H1 (cell line): ENCODE measurements around the gene ENPP1. TPM values are rescaled to one million over a fixed set of nuclear protein-coding genes. Genes with fewer than 3 reads are reported as not detected.

Source experiments
- CTCF ChIA-PET: fragments of 300-600 bp; sonication (Branson Sonifier 250); formaldehyde crosslinking; loops from one replicate; lab custom pipeline; 2021; ENCODE audit not compliant: partially characterized antibody; lab: Charles Lee
- POLR2A ChIA-PET: fragments of 300-600 bp; sonication (Branson Sonifier 250); formaldehyde crosslinking; loops from one replicate; lab custom pipeline; 2021; ENCODE audit warnings: inconsistent platforms; ENCODE audit not compliant: partially characterized antibody; lab: Charles Lee
- DNase-seq, 2 experiments: peaks; one replicate each; pipeline versions ENCODE4 v3.0.0 to v3.0.0-alpha.2; 2010 to 2022; ENCODE audit warnings: low spot score in 2 of 2, low read depth in 1 of 2, mixed read lengths in 1 of 2
- FAIRE-seq: peaks from 2 replicates; lab custom pipeline; 2011; peaks lifted over from hg19 to GRCh38; lab: Jason Lieb, UNC
- H2AFZ ChIP-seq: 2 replicates; pipeline ENCODE4 v1.8.1; 2012; ENCODE audit warnings: low read length, inconsistent platforms
- H2AK5ac ChIP-seq: 2 replicates; pipeline ENCODE4 v1.6.1; 2013; ENCODE audit warnings: low read depth, low read length
- H2BK120ac ChIP-seq: replicated peaks from 2 replicates; pipeline ENCODE3; 2013; ENCODE audit warnings: low read depth, low read length, inconsistent platforms
- H2BK12ac ChIP-seq: 2 replicates; pipeline ENCODE4 v1.6.1; 2013; ENCODE audit warnings: low read depth, low read length
- H2BK15ac ChIP-seq: 2 replicates; pipeline ENCODE4 v1.6.1; 2013; ENCODE audit warnings: low read length
- H2BK20ac ChIP-seq: 2 replicates; pipeline ENCODE4 v1.6.1; 2013; ENCODE audit warnings: low read length
- H2BK5ac ChIP-seq: 2 replicates; pipeline ENCODE4 v1.6.1; 2013; ENCODE audit warnings: low read depth, low read length
- H3K14ac ChIP-seq: 2 replicates; pipeline ENCODE4 v1.6.1; 2013; ENCODE audit warnings: inconsistent platforms; ENCODE audit not compliant: insufficient read length
- H3K18ac ChIP-seq: 2 replicates; pipeline ENCODE4 v1.6.1; 2013; ENCODE audit warnings: low read length; ENCODE audit errors: extremely low read depth
- H3K23ac ChIP-seq: 2 replicates; pipeline ENCODE4 v1.6.1; 2013; ENCODE audit warnings: inconsistent platforms; ENCODE audit not compliant: insufficient read length
- H3K23me2 ChIP-seq: 2 replicates; pipeline ENCODE4 v1.6.1; 2013; ENCODE audit warnings: low read depth, low read length
- H3K27ac ChIP-seq: 2 replicates; pipeline ENCODE4 v1.6.1; 2011; ENCODE audit warnings: low read depth, low read length, inconsistent platforms
- H3K27me3 ChIP-seq, 4 experiments: replicated peaks in 1 of 4; 1 replicate in 1 of 4; 2 replicates in 3 of 4; pipeline versions ENCODE4 v1.6.1 to v1.8.1; 2011 to 2013; ENCODE audit warnings: low read length in 3 of 4, mild to moderate bottlenecking in 3 of 4, inconsistent platforms in 2 of 4, mixed read lengths in 2 of 4, moderate library complexity in 1 of 4; ENCODE audit not compliant: control insufficient read depth in 3 of 4, insufficient read depth in 3 of 4; ENCODE audit errors: extremely low read depth in 1 of 4
- H3K36me3 ChIP-seq, 4 experiments: 2 replicates each; pipeline versions ENCODE4 v1.6.1 to v1.8.1; 2011 to 2013; ENCODE audit warnings: mild to moderate bottlenecking in 4 of 4, low read length in 3 of 4, moderate library complexity in 2 of 4, control low read depth in 1 of 4, inconsistent platforms in 1 of 4; ENCODE audit not compliant: insufficient read depth in 4 of 4, control insufficient read depth in 2 of 4
- H3K4ac ChIP-seq: replicated peaks from 2 replicates; pipeline ENCODE3; 2013; ENCODE audit warnings: low read length, low read depth, mixed read lengths, inconsistent platforms; ENCODE audit not compliant: insufficient read length
- H3K4me1 ChIP-seq, 4 experiments: replicated peaks in 1 of 4; 1 replicate in 1 of 4; 2 replicates in 3 of 4; pipeline versions ENCODE4 v1.6.1 to v1.8.1; 2011 to 2013; ENCODE audit warnings: low read length in 3 of 4, inconsistent platforms in 2 of 4, mixed read lengths in 1 of 4; ENCODE audit not compliant: insufficient read depth in 4 of 4, control insufficient read depth in 3 of 4
- H3K4me2 ChIP-seq, 2 experiments: 2 replicates each; pipeline versions ENCODE4 v1.6.1 to v1.8.1; 2011 to 2013; ENCODE audit warnings: low read depth in 2 of 2, low read length in 2 of 2, control low read depth in 1 of 2, inconsistent platforms in 1 of 2, mild to moderate bottlenecking in 1 of 2; ENCODE audit not compliant: insufficient read depth in 1 of 2
- H3K4me3 ChIP-seq, 4 experiments: fragments of 200-600, 300-600 bp in 1 of 4; sonication (generic), shearing (Covaris generic), sonication (Bioruptor Twin) in 1 of 4; 2 replicates each; pipeline versions ENCODE4 v1.5.1 to v1.8.1; 2011 to 2016; ENCODE audit warnings: low read length in 4 of 4, low read depth in 3 of 4, control low read depth in 2 of 4, inconsistent platforms in 2 of 4, mild to moderate bottlenecking in 2 of 4, mixed read lengths in 1 of 4, moderate library complexity in 1 of 4; ENCODE audit not compliant: insufficient read depth in 2 of 4; ENCODE audit errors: extremely low read depth in 1 of 4
- H3K56ac ChIP-seq: replicated peaks from 2 replicates; pipeline ENCODE3; 2013; ENCODE audit warnings: low read depth, mild to moderate bottlenecking, mixed read lengths, low read length, inconsistent platforms; ENCODE audit not compliant: insufficient read length
- H3K79me1 ChIP-seq: 2 replicates; pipeline ENCODE4 v1.6.1; 2013; ENCODE audit warnings: low read depth, low read length, control low read depth
- H3K79me2 ChIP-seq, 2 experiments: 2 replicates each; pipeline versions ENCODE4 v1.6.1 to v1.8.1; 2012 to 2013; ENCODE audit warnings: low read length in 2 of 2, mild to moderate bottlenecking in 2 of 2, inconsistent platforms in 1 of 2; ENCODE audit not compliant: insufficient read depth in 2 of 2, control insufficient read depth in 1 of 2
- H3K9ac ChIP-seq, 4 experiments: replicated peaks in 1 of 4; 1 replicate in 1 of 4; 2 replicates in 3 of 4; pipeline versions ENCODE4 v1.6.1 to v1.8.1; 2011 to 2013; ENCODE audit warnings: low read depth in 3 of 4, low read length in 3 of 4, control low read depth in 2 of 4, mild to moderate bottlenecking in 2 of 4, moderate library complexity in 2 of 4, inconsistent platforms in 1 of 4; ENCODE audit errors: extremely low read depth in 1 of 4
- H3K9me3 ChIP-seq, 2 experiments: 2 replicates each; pipeline versions ENCODE4 v1.6.1 to v1.8.1; 2012 to 2013; ENCODE audit warnings: mild to moderate bottlenecking in 2 of 2, moderate library complexity in 2 of 2, control low read depth in 1 of 2, inconsistent platforms in 1 of 2, low read depth in 1 of 2, low read length in 1 of 2, mixed read lengths in 1 of 2; ENCODE audit not compliant: insufficient read depth in 2 of 2
- H4K20me1 ChIP-seq, 2 experiments: replicated peaks in 1 of 2; 2 replicates each; pipeline versions ENCODE3 to v1.8.1; 2011 to 2013; ENCODE audit warnings: inconsistent platforms in 2 of 2, low read length in 2 of 2, mild to moderate bottlenecking in 1 of 2; ENCODE audit not compliant: insufficient read depth in 2 of 2, control insufficient read depth in 1 of 2
- H4K5ac ChIP-seq: 2 replicates; pipeline ENCODE4 v1.6.1; 2013; ENCODE audit warnings: low read length, low read depth, mixed read lengths, inconsistent platforms; ENCODE audit not compliant: insufficient read length
- H4K8ac ChIP-seq: 2 replicates; pipeline ENCODE4 v1.8.0; 2013; ENCODE audit warnings: mild to moderate bottlenecking, moderate library complexity, low read length, inconsistent platforms; ENCODE audit not compliant: insufficient read depth; ENCODE audit errors: extremely low read depth
- H4K91ac ChIP-seq: replicated peaks from 2 replicates; pipeline ENCODE3; 2013; ENCODE audit warnings: low read length, mixed read lengths, inconsistent platforms; ENCODE audit not compliant: insufficient read length
- ATF2 ChIP-seq: IDR thresholded peaks from 2 replicates; pipeline ENCODE4 v1.6.1; 2012; ENCODE audit warnings: low read length, inconsistent platforms
- CTCF ChIP-seq, 3 experiments: IDR thresholded peaks; 1 replicate in 2 of 3; 2 replicates in 1 of 3; pipeline versions ENCODE4 v1.5.1 to v1.6.1; 2011; ENCODE audit warnings: low read length in 3 of 3, mild to moderate bottlenecking in 3 of 3, inconsistent platforms in 2 of 3, low read depth in 1 of 3, moderate library complexity in 1 of 3; ENCODE audit not compliant: insufficient read depth in 1 of 3; ENCODE audit errors: control extremely low read depth in 1 of 3
- E2F6 ChIP-seq: IDR thresholded peaks from 2 replicates; pipeline ENCODE4 v1.6.1; 2012; ENCODE audit warnings: inconsistent platforms
- JUND ChIP-seq: IDR thresholded peaks from 2 replicates; pipeline ENCODE4 v1.6.1; 2011; ENCODE audit warnings: mild to moderate bottlenecking, improper control_type of control experiment, low read length
- POU5F1 ChIP-seq: IDR thresholded peaks from 2 replicates; pipeline ENCODE4 v1.6.1; 2011; ENCODE audit warnings: low read depth, mild to moderate bottlenecking, low read length, moderate library complexity
- RBBP5 ChIP-seq: IDR thresholded peaks from 2 replicates; pipeline ENCODE4 v1.7.1; 2012; ENCODE audit warnings: low read depth, mild to moderate bottlenecking, inconsistent platforms, low read length, moderate library complexity, borderline replicate concordance
- RXRA ChIP-seq: IDR thresholded peaks from 2 replicates; pipeline ENCODE4 v1.6.1; 2011; ENCODE audit warnings: low read depth, mild to moderate bottlenecking, low read length, moderate library complexity; ENCODE audit not compliant: insufficient read depth
- SP2 ChIP-seq: IDR thresholded peaks from 2 replicates; pipeline ENCODE4 v1.6.1; 2012; ENCODE audit warnings: mild to moderate bottlenecking, low read length, inconsistent platforms
- TAF1 ChIP-seq: IDR thresholded peaks from 2 replicates; pipeline ENCODE4 v1.6.1; 2011; ENCODE audit warnings: mild to moderate bottlenecking, low read depth, low read length
- WGBS, 2 experiments: shearing (Covaris generic) in 1 of 2; methylation state at CpG; one replicate each; pipeline versions ENCODE4 v1.1.6 to v1.1.7; 2013 to 2015; ENCODE audit warnings: low lambda C conversion rate in 2 of 2, mixed read lengths in 2 of 2, inconsistent platforms in 1 of 2, low coverage in 1 of 2, missing lambda C conversion rate in 1 of 2; ENCODE audit not compliant: insufficient replicate concordance in 2 of 2, insufficient coverage in 1 of 2, insufficient read length in 1 of 2; ENCODE audit errors: extremely low coverage in 1 of 2, missing lambda C conversion rate in 1 of 2; 5-methylcytosine and 5-hydroxymethylcytosine counted together
- polyA plus RNA-seq, 7 experiments: library from polyadenylated mRNA; depleted of rRNA in 3 of 7; stranded (reverse) in 5 of 7; unstranded in 2 of 7; fragments of >200 nt in 5 of 7; fragments of 200-250 nt in 2 of 7; gene quantifications; 1 replicate in 5 of 7; 2 replicates in 1 of 7; 4 replicates in 1 of 7; pipeline versions ENCODE4 v1.2.1 to v1.2.3, GENCODE V29; 2011 to 2013; ENCODE audit warnings: missing spikeins in 2 of 7, mixed read lengths in 2 of 7
- total RNA-seq: library from RNA; stranded (reverse); fragmentation: NEBNext Ultra II Directional; extraction: Animal tissue kit (Norgen Biotek cat#: 25700); gene quantifications from 2 replicates; pipeline ENCODE4 v1.2.1, GENCODE V29; 2021

Gene ENPP1
- total and polyA plus RNA-seq, 2 of the 8 experiments (the other 6 are each of a cell fraction or from before 2014, with no cell fraction given) = 10.1 to 39.1 TPM

- Histone ChIP-seq H3K27ac (no peak overlapping the region), H4K5ac (no peak overlapping the region), H3K4ac (no peak overlapping the region), H3K9me3 (no peaks in the 10 kb centered on the region), H3K56ac (no peak overlapping the region), H3K23me2 (no peaks in the 10 kb centered on the region), H3K79me2 (no peaks in the 10 kb centered on the region), H2BK120ac (no peak overlapping the region), H2AFZ (no peak overlapping the region), H3K79me1 (no peaks in the 10 kb centered on the region), H2AK5ac (no peak overlapping the region), H3K27me3 (no peaks in the 10 kb centered on the region), H3K18ac (no peak overlapping the region), H3K4me1 (no peaks in the 10 kb centered on the region), H3K4me3 (no peak overlapping the region), H4K8ac (no peak overlapping the region), H3K9ac (no peak overlapping the region), H3K36me3 (peaks cover 0 to 32% (median 15%) of the 10 kb centered on the region in 4 experiments; a peak in 5 of 8 replicates), H2BK20ac (no peak overlapping the region), H3K23ac (no peak overlapping the region), H2BK5ac (no peak overlapping the region), H4K20me1 (no peaks in the 10 kb centered on the region), H2BK15ac (no peak overlapping the region), H2BK12ac (no peak overlapping the region), H3K14ac (no peak overlapping the region), H4K91ac (no peak overlapping the region), H3K4me2 (no peak overlapping the region)
- CTCF ChIA-PET = no interaction called here
- FAIRE-seq (no peak), DNase-seq (no peak)
- WGBS, 2 experiments = 76% methylated on average over 1 of the region's 1 CpG; no CpG with 5 or more reads in 1 of the 2 experiments
- POLR2A ChIA-PET = no interaction called here
- TF ChIP-seq SP2 = no peak
- TF ChIP-seq E2F6 = no peak
- TF ChIP-seq TAF1 = no peak
- no peak for TF ChIP-seq CTCF (IDR thresholded peaks at IDR 0.05; ENCODE audit: control extremely low read depth in 1 of 3, insufficient read depth in 1 of 3, low read depth in 1 of 3, low read length in 3 of 3)
- TF ChIP-seq RBBP5 = no peak
- TF ChIP-seq POU5F1 = no peak
- TF ChIP-seq ATF2 = no peak
- no peak for TF ChIP-seq RXRA
- no peak for TF ChIP-seq JUND
These were observed 77.4 kb downstream of the ENPP1 start for GRCh38 chr6:131885237-131885636.
